DMS 273 (cell line): Measurements from ENCODE around the gene WNT5B.
"Not testable (repeated sequence)": the region's sequence is repeated elsewhere in the genome, so short reads cannot be mapped to it uniquely, and the experiment has no call there.

ENCODE experiments used
- DNase-seq: peaks from one replicate; lab custom pipeline; 2025; ENCODE audit not compliant: unreplicated experiment; lab: John Stamatoyannopoulos, UW

The WNT5B gene

GRCh38 chr12:1688086-1688710 is 59.2 kb downstream of the WNT5B start:
- DNase-seq, result no peak

DNA sequence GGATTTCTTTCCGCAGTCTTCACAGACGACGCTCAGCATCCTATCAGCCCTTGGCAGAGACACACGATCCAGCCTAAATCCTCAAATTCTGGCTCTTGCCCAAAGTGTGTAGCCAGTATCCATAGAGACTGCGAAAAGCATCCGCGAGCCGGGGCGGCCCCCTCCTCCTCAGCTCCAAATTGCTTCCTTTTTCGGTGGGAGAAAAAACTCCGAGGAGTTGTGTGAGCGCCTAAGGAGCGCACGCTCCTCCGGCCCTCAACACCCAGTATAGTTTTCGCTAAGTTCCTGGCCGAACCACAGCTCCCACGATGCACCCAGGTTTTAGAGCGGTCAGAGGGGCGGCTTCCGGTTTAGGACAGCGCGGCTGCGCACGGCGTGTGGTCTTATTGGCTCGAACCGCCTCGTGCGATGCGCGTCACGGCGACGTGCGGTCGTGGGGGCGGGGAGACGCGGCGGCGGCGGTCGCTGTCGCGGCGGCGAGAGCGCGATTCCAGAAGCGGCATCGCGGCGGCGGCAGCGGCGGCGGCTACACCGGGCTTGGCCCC is 61.6 kb downstream of the WNT5B start, which contains the start of gene ADIPOR2:
Gene ADIPOR2, plus strand, starts transcription at position 493 of the 545 bp plus-strand sequence. CDS start 63,274 bp downstream, outside the sequence.
- DNase-seq, result peak; percentile 97

- DNase-seq, result peak; percentile 76
Observed at GRCh38 chr12:1691123-1692007, 62.3 kb downstream of the WNT5B start.

- no peak for DNase-seq
Observed at GRCh38 chr12:1692226-1692625, 63.2 kb downstream of the WNT5B start.

DNA sequence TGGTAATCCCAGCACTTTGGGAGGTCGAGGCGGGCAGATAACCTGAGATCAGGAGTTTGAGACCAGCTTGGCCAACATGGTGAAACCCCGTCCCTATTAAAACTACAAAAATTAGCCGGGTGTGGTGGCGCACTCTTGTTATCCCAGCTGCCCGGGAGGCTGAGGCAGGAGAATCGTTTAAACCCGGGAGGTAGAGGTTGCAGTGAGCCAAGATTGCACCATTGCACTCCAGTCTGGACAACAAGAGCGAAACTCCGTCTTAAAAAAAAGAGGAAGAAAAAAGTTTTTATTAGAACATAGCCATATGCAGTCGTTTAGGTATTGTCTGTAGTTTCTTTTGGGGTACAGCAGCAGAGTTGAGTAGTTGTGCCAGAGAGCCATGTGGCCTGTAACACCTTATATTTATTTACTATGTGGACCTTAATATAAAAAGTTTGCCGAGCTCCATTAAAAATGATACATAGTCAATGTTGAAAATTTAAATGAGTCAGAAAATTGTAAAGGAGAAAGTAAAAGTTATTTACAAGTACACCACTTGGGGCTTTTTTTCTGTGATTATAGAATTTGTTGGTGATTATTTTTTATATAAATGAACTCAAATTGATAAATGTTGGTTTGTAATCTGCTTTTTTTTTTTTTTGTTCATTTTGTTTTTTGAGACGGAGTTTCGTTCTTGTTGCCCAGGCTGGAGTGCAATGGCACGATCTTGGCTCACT is 64.0 kb downstream of the WNT5B start:
- no peak for DNase-seq

DNA sequence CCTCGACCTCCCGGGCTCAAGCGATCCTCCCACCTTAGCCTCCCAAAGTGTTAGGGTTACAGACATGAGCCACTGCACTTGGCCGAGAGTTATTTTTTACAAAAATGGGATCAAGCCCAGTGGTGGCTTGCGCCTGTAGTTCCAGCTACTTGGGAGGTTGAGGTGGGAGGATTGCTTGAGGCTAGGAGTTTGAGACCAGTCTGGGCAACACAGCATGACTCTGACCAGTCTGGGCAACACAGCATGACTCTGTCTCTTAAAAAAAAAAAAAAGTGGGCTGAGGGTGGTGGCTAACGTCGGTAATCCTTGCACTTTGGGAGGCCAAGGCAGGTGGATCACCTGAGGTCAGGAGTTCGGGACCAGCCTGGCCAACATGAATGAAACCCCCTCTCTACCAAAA is 66.1 kb downstream of the WNT5B start:
- not testable (repeated sequence) for DNase-seq

- no peak for DNase-seq
Observed at GRCh38 chr12:1695886-1696670, 67.0 kb downstream of the WNT5B start.

- no peak for DNase-seq
Observed at GRCh38 chr12:1696800-1697199, 67.8 kb downstream of the WNT5B start.
